ENCODE results near the gene SELENOW.

GRCh38 chr19:47821460-47822020 is 43.0 kb downstream of the SELENOW start, which contains the start of gene CRX:
- TF ChIP-seq POLR2A (IDR thresholded peaks at IDR 0.05; ENCODE audit: control extremely low read depth in 1 of 2, low read depth in 2 of 2, low read length in 2 of 2) (no peak), CBX8 (IDR thresholded peaks at IDR 0.05; ENCODE audit: borderline replicate concordance, low read depth, low read length) (no peak), RAD21 (IDR thresholded peaks at IDR 0.05 in 1 of 2, conservative IDR thresholded peaks at IDR 0.05 in 1 of 2; ENCODE audit: low read depth in 2 of 2, low read length in 2 of 2) (no peak), EP300 (IDR thresholded peaks at IDR 0.05; ENCODE audit: borderline replicate concordance in 1 of 2, low read depth in 2 of 2, low read length in 2 of 2) (no peak), SP1 (IDR thresholded peaks at IDR 0.05; ENCODE audit: low read depth, low read length) (no peak), GABPA (IDR thresholded peaks at IDR 0.05; ENCODE audit: borderline replicate concordance, insufficient read depth, low read length) (no peak), TBP (IDR thresholded peaks at IDR 0.05; ENCODE audit: low read depth, low read length) (no peak), KDM1A (IDR thresholded peaks at IDR 0.05; ENCODE audit: borderline replicate concordance, low read length) (peak; percentile 95), JUN (IDR thresholded peaks at IDR 0.05; ENCODE audit: low read depth, low read length) (no peak), POLR2AphosphoS5 (IDR thresholded peaks at IDR 0.05; ENCODE audit: low read depth, low read length) (no peak)
- TF ChIP-seq, protein P1, sequence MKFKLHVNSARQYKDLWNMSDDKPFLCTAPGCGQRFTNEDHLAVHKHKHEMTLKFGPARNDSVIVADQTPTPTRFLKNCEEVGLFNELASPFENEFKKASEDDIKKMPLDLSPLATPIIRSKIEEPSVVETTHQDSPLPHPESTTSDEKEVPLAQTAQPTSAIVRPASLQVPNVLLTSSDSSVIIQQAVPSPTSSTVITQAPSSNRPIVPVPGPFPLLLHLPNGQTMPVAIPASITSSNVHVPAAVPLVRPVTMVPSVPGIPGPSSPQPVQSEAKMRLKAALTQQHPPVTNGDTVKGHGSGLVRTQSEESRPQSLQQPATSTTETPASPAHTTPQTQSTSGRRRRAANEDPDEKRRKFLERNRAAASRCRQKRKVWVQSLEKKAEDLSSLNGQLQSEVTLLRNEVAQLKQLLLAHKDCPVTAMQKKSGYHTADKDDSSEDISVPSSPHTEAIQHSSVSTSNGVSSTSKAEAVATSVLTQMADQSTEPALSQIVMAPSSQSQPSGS (IDR thresholded peaks at IDR 0.05; ENCODE audit: low read length): no peak
- TF ChIP-seq, protein P2, sequence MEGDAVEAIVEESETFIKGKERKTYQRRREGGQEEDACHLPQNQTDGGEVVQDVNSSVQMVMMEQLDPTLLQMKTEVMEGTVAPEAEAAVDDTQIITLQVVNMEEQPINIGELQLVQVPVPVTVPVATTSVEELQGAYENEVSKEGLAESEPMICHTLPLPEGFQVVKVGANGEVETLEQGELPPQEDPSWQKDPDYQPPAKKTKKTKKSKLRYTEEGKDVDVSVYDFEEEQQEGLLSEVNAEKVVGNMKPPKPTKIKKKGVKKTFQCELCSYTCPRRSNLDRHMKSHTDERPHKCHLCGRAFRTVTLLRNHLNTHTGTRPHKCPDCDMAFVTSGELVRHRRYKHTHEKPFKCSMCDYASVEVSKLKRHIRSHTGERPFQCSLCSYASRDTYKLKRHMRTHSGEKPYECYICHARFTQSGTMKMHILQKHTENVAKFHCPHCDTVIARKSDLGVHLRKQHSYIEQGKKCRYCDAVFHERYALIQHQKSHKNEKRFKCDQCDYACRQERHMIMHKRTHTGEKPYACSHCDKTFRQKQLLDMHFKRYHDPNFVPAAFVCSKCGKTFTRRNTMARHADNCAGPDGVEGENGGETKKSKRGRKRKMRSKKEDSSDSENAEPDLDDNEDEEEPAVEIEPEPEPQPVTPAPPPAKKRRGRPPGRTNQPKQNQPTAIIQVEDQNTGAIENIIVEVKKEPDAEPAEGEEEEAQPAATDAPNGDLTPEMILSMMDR (IDR thresholded peaks at IDR 0.05; ENCODE audit: control extremely low read depth in 1 of 3, insufficient read depth in 1 of 3, low read depth in 1 of 3, low read length in 3 of 3): no peak

Measured in H1 (cell line).